Vagina (tissue), 2 donors: ENCODE results near the gene HES4.

Experiments
- CTCF ChIP-seq, 3 experiments: fragments of 450-650 bp in 2 of 3; fragments of 200-600 bp in 1 of 3; sonication (generic) in 1 of 3; IDR thresholded peaks; one replicate each; pipeline ENCODE4 v1.5.1; 2017 to 2019; ENCODE audit warnings: antibody characterized with exemption in 3 of 3, mild to moderate bottlenecking in 2 of 3, moderate library complexity in 2 of 3
- POLR2A ChIP-seq, 2 donors: fragments of 450-650 bp; IDR thresholded peaks; one replicate each; pipeline ENCODE4 v1.6.1; 2017; ENCODE audit warnings: antibody characterized with exemption in 2 of 2, mild to moderate bottlenecking in 2 of 2, moderate library complexity in 2 of 2
- POLR2AphosphoS5 ChIP-seq, 2 donors: sonication (generic); formaldehyde crosslinking; IDR thresholded peaks; one replicate each; pipeline ENCODE4 v1.9.0; 2017; ENCODE audit warnings: antibody characterized with exemption in 2 of 2, mild to moderate bottlenecking in 2 of 2, low read depth in 1 of 2; ENCODE audit not compliant: insufficient read depth in 1 of 2

DNA sequence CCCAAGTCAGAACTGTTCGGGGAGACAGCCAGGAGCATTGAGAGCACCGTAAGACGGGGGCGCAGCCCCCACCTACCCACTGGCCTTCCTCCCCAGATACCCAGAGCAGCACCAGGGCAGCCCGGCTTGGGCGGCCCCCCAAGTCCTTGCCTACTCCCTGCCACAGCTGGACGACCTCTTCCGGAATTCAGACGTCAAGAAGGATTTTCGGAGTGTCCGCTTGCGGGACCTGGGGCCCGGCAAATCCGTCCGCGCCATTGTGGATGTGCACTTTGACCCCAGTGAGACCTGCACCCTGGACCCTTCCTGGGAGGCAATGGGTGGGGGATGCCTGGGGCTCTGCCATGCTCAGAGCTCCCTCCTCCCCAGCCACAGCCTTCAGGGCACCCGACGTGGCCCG is 47.5 kb upstream of the HES4 start:
- no peak for TF ChIP-seq CTCF (IDR thresholded peaks at IDR 0.05)
- no peak for TF ChIP-seq POLR2A (IDR thresholded peaks at IDR 0.05)
- no peak for TF ChIP-seq POLR2AphosphoS5 (IDR thresholded peaks at IDR 0.05; ENCODE audit: insufficient read depth in 1 of 2, low read depth in 1 of 2)
